ENCODE data around the gene SCAND1.
"Not testable (repeated sequence)": the region's sequence is repeated elsewhere in the genome, so short reads cannot be mapped to it uniquely, and the experiment has no call there.

Gene SCAND1

DNA sequence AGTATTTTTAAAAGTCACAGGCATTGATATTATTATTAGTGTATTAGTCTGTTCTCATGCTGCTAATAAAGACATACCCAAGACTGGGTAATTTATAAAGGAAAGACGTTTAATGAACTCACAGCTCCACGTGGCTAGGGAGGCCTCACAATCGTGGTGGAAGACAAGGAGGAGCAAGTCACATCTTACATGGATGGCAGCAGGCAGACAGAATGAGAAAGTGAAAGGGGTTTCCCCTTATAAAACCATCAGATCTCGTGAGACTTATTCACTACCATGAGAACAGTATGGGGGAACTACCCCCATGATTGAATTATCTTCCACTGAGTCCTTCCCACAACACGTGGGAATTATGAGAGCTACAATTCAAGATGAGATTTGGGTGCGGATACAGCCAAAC, 5.0 kb upstream of the SCAND1 start:
- not testable (repeated sequence) for DNase-seq (ENCODE audit: low read depth)

DNA sequence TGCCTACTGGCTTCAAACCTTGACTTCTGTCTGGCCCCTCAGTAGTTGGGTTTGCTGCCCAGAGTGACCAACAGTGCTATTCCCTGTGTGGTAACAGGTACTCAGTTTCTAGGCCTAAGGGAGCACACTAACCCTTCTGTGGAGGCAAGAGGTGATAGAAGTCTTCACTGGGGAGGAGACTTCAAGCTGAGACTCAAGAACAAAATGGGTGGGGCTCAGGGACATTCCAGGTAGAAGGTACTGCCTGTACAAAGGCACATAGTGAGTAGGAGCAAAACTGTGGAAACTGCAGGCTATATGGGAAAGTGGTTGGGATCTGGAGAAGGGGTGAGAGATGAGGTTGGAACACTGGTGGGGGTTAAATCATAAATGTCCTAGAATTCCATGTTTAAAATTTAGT, 2.3 kb upstream of the SCAND1 start:
- DNase-seq (ENCODE audit: low read depth): no peak

DNA sequence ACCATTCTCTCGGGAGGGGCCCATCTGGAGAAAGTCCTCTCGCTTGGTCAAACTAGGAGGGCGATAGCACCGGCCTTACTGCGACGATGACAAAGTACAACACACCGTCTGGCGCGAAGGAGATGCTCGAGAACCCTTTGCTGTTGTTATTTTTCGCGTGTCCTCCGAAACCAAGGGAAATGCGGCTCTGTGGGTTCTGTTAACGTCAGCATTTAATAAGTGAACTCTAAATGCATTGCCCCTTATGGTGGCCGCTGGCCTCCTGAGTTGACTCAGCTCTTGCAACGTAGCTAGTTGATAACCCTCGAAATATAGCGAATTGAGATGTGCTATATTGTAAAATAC, 577 bp upstream of the SCAND1 start:
- peak; percentile 8 for DNase-seq (ENCODE audit: low read depth)

DNA sequence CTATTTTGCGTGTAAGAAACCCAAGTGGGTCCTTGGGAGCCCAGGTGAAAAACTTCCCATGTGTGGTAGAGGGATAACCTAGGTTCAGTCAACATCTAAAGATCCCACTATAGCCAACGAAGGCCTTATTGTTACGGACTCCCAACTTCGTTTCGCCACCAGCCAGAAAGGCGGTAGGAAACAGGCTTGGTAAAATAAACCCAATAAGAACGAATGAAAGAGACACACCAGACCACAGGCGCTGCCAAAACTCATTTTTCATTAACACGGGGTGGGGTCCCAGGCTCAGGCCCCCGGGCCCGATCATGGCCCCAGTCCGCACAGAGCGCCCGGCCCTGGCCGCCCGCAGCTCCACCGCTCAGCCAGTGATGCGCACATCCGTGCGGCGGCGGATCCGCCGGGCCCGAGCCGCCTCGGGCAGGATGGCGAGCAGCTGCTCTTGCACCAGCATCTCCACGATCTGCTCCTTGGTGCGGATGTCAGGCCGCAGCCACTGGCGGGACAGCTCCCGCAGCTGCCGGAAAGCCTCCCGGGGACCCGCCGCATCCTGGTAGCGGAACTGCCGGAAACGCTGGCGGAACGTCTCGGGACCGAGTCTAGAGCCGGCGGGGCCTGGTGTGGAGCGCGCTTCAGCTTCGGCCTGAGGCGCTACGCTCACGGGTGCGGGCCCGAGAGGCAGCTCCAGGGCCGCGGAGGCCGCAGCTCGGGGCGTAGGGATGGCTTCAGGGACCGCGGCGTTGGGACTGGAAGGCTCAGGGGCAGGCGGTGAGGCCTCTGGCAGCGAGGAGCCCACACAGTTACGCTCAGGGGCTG, 709 bp downstream of the SCAND1 start:
- DNase-seq (ENCODE audit: low read depth): peak; percentile 51

DNA sequence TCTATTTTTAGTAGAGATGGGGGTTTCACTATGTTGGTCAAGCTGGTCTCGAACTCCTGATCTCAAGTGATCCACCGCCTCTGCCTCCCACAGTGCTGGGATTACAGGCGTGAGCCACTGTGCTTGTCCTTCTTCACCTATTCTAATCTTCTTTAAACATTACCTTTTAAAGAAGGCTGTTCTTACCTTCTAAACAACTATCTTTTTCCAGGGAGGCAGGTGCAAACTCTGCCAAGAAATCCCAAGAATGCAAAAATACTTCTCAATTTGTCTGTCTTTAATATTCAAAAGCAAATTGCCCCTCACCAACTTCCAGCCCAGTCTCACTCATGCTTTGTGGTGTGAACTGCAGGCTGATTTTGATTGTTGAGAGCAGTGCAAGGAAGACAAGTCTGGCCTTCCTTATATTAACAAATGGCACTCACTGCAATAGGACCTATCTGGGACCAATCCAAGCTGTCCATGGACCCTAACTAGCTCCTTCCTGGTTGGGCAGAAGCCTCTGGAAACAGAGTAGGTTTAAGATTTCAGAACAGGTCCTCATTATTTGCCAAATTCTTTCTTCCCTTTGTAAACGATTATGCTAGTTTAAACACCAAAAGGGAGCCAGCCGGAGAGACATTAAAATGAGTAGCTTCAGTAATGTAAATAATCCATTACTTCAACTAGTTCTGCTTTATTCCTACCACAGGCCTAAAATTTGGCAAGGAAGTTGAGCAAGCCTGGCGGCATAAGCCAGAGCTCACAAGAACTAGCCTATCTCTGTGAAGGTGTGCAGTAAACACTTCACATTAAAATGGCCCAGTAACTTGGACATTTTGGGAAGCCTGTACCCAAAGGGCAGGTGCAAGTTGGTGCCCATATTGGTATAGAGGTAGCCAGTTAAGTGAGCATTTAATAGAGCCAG, 1.6 kb downstream of the SCAND1 start:
- DNase-seq (ENCODE audit: low read depth): no peak

DNA sequence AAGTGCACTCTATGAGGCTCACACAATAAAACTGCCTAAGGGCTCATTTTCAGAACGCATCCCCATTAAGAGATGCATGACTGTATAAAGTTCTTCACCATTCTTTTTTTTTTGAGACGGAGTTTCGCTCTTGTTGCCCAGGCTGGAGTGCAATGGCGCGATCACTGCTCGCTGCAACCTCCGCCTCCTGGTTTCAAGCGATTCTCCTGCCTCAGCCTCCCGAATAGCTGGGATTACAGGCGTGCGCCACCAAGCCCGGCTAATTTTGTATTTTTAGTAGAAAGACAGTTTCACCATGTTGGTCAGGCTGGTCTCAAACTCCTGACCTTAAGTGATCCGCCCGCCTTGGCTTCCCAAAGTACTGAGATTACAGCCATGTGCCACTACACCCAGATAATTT, 2.2 kb downstream of the SCAND1 start:
- DNase-seq (ENCODE audit: low read depth): not testable (repeated sequence)

DNA sequence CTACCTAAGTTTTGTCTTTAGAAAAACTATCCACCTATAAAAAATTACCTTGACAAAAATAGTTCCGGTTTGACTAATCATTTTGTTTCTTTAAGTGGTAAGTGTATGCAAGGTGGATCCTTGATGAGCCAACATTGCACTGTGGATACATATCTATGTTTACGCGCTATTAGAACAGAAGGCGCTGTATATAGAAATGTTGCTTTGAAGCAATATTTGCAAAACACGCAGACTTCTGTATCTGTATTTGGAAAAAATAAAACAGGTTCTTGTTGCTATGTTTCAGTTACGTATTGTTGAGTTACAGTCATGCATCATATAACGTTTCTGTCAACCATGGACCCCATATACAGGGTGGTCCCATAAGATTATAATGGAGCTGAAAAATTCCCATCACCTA, 4.2 kb downstream of the SCAND1 start:
- DNase-seq (ENCODE audit: low read depth): no peak

DNA sequence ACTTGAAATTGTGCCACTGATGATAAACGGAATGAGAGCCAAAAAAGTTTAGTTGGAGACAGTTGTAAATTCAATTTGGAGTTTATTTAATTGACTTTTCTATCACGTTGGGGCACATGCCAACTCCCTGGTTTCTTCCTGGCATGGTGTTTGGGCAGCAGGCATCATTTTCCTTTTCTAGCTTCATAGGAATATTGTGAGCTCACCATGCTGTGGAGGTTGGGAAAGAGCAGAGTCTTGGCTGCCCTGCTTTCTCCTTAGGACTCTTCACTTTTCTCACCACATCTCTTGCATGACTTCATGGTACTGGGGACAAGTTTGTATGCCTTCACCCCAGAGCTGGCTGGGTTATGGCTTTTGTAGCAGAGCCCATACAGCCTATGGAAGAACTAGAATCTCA, 6.4 kb downstream of the SCAND1 start:
- DNase-seq (ENCODE audit: low read depth): no peak

DNA sequence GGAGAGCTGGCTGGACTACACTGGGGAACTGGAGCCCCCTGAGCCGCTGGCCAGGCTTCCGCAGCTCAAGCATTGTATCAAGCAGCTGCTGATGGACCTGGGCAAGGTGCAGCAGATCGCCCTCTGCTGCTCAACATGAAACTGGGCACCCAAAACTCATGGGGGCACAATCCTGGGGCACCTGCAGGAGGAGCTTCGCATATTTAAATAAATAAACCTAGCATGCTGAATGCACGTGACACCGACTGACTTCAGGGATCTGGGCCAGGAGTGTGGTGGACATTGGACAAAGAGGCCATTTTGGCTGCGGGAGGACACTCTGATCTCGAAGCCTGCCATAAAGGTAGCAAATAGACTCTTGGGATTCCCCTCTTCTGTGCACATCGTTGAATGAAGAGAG, 6.8 kb downstream of the SCAND1 start:
- no peak for DNase-seq (ENCODE audit: low read depth)

DNA sequence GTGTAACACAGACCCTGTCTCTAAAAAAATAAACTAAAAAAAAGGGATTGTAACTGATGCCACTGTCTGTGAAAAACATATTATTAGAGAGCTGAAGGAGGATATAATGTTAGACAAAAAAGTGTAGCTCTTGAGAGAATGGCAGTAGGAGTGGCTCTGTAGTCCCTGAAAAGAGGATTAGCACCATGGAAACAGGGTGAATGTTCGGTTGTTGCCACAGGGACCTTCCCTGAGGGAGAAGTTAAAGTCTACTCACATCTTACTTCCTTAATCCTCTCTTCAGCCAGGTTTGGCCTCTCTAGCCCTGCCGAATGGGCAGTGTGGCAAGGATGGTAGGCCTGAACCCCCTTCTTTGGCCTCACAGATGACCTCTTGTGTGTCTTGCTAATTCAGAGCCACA, 12.1 kb downstream of the SCAND1 start:
- DNase-seq (ENCODE audit: low read depth): no peak

DNA sequence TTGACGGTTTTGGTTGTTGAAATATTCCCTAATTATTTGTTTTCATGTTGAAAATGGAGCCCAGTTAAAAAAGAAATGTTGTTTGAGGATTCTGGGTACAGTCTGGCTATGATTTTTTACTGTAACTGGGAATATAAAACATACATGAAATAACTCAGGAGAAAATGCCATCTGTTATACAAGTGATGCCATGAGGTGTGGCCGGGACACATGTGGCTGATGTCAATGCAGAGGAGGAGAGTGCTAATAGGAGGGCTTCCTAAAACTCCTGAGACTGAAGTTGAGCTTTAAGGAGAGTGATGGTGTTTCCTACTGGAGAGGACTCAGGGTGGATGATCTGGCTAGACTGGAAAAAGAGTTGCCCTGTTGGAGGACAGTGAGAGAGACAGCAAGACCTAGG, 12.7 kb downstream of the SCAND1 start:
- DNase-seq (ENCODE audit: low read depth): no peak

DNA sequence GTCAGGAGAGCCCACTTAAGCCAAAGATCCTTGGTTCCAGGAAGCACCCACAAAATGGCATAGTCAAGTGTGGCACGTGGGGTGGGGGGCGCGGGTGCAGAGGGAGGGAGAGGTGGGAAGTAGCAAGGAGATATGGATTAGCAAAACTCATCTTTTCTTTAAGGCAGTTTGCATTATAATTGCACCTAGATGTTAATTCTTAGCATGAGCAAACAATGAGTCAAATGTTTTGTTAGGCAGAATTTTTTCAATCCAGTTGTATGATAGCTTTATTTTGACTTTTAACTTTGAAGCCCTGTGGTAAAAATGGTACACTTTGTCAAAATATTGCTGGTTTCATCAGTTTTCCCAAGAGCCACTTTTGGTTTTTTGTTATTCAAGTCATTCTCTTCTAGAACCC, 15.0 kb downstream of the SCAND1 start:
- DNase-seq (ENCODE audit: low read depth): no peak

DNA sequence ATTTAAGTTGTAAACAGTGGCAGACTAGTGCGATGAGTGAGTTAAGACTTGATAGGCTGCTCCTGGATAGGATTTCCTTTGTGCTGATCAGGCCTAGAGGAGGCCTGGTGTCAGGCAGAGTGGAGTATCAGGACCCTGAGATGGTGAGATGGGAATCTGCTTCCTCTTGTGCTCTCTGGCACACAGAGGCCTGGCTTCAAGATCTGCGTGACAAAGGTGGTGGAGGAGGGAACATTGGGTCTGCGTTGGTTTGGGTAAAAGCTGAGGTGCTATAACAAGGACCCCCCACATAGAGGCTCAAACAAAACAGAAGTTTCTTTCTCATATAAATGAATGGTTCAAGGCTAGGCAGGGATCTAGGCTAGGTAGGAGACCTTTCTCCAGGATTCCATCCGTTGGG, 20.3 kb downstream of the SCAND1 start:
- no peak for DNase-seq (ENCODE audit: low read depth)

DNA sequence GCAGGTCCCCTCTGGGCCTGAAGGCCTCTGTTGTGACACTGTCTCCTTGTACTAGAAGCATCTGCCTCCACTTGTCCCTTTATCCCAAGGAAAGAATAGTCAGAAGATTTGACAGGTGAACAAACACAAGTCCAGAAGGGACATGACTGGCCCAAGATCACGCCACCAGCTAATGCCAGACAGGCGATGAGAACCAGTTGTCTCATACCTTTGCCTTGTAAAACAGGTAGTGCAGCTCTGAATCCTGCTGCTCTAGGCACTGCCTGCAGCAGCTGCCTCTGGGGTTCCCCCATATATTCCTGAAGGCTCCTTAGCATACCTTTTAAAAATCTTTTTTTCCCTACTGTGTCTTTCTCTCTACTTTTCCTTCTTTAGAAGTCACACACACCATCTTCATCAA, 25.0 kb downstream of the SCAND1 start:
- DNase-seq (ENCODE audit: low read depth): no peak

DNA sequence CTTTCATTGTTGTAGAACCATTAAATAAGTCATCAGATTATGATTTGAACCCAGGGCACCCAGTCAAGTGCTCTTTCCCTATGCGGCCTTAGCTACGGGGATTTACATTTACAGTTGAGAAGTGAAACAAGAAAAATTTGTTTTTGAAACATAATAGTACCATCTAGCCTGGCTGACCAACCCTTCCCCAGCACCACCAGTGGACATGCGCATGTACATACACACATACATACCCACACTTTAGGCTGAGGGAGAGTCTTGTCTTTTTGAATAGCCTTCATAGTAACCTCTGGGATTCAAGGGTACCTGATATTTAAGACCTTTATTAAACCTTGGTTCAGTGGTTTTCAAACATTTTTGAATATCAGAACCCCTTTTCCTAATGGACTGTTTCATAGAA, 33.8 kb downstream of the SCAND1 start:
- no peak for DNase-seq (ENCODE audit: low read depth)

DNA sequence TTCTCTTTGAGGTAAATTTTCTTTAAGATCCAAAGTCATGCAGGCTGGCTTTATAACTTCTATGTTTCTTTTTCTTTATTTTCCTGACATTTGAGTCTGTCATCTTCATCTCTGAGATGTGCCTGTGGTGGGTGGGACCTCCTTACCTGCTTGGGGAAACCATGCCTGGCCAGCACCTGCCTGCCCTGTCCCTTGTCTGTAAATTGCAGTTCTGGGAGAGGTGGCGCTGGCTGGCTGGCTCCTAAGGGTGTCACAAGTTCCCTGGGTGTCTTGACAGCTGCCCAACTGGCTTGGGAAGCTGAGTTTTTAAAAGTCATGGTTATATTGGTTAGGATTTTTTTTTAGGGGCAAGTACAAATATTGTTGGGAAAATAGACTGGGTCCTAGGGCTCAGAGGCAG, 36.3 kb downstream of the SCAND1 start:
- no peak for DNase-seq (ENCODE audit: low read depth)

DNA sequence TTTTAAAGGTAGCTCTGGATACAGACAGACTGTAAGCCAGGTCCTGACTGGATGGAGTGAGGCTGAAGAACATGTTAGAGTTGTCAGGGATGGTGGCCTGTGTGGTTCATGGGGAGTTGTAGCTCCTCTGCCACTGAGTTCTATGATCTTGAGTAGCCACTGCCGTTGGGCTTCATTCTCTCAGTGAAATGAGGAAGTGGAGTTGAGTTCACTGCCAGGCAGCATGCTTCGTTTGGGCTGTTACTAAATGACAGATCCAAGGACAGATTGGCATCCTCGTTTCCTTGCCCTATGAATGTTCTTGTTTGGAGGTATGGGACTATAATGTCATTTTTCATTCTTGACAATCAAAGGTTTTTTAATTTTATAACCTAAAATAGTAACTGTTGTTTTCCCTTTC, 37.2 kb downstream of the SCAND1 start:
- no peak for DNase-seq (ENCODE audit: low read depth)

DNA sequence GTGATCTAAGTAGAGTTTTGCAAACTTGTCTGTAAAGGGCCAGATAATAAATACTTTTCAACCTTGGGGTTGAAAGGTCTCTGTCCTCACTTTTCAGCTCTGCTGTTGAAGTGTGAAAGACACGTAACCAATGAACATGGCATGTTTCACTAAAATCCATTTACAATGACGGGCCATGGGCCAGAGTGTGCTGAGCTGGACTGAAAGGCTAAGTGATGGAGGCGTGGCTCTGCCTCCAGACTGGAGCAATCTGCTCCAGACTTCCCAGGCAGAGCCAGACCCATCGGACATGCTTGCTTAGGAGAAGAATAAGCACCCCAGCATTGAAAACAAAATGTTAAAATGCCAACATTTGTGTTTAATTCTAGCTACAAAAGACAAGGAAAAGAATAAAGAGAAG, 41.4 kb downstream of the SCAND1 start:
- DNase-seq (ENCODE audit: low read depth): no peak

DNA sequence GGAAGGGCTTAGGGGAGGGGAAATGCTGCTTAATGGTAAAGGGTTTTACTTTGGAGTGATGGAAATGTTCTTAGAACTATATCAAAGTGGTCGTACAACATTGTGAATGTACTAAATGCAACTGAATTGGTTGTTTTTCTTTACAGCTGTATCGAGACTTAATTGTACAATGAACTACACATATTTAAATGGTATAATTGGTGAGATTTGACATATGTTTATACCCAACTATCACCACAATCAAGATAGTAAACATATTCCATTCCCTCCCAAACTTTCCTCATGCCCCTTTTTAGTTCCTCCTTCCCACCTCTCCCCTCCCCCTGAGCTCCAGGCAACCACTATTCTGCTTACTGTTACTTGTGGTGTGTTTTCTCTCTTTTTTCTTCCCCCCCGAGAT, 44.0 kb downstream of the SCAND1 start:
- DNase-seq (ENCODE audit: low read depth): no peak

DNA sequence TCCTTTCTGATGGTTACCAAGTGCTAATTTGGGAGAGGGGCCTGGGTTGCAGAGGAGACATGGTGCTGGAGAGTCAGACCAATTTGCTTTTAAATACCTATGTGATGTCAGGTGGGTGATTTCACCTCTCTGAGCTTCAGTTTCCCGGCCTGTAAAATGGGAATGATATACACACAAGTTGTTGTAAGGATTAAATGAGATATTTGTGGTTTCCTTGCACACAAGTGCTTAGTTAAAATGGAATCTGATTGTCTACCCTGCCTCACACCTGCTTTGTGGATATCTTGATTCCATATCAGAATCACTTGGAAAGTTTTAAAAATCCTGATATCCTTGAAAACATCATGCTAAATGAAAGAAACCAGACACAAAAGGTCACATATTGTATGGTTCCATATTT, 44.5 kb downstream of the SCAND1 start:
- DNase-seq (ENCODE audit: low read depth): no peak

DNA sequence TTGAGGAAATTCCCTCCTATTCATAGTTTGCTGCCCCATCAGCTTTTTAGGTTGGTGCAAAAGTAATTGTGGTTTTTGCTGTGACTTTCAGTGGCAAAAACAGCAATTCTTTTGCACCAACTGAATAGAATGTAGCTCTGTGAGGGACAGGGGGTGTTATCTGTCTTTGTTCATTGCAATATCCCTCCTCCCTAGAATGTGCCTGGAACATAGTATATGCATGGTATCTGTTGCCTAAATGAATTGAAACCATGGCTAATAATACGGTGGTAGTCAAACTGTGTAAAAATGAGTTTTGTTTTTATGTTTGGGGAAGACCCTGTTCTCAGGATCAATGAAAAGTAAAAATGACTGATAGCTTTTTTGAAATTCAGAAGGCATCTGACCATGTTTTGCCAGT, 45.1 kb downstream of the SCAND1 start:
- DNase-seq (ENCODE audit: low read depth): no peak

DNA sequence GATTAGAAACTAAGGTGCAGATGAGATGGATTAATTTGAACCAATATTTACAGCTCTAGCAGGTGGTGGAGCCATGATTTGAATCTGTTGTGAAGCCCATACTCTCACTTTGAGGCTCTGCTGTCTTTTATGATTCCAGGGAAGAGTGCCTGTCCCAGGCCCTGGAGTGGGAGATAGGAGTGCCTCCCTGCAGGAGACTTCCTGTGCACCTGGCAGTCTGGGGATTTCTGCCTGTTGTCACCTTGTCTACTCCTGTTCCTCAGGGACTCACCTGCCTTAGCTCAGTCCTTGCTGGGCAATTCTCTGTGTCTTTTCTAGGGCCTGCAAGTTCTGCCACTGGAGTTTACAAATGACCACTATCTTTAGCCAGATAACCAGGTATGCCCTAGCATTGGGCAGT, 46.3 kb downstream of the SCAND1 start:
- DNase-seq (ENCODE audit: low read depth): no peak

DNA sequence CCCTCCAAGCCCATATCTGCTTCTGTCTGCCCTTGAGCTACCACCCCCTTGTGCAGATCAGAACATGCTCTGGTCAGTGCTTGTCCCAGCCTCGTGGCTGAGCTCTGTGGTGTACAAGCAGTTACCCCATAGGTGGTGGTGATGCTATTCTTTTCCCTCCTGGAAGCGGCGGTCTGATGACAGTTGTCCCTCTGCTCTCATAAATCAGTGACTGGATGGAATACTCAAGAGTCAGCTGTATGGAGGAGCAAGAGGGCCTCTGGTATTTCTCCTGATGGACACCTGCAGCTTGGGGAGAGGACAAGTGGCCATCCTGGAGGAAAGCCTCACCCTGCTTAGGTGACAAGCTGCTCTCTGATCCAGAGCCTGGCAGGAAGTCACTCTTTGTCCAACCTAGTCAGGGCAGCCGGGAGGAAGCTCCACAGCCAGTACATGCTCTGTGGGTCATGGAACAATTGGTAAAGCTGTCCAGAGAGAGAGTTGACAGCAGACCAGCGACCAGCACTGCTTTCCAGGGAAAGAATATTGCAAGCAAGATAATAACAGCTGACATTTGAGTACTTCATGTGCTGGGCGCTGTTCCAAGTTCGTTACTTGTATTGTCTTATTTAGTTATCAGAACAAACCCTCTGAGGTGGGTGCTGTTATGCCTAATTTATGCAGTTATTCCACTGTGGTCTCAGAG, 47.1 kb downstream of the SCAND1 start:
- no peak for DNase-seq (ENCODE audit: low read depth)
